HepG2 (cell line): Measurements from ENCODE around the gene SLC25A51. TPM values are rescaled to one million over a fixed set of nuclear protein-coding genes. Genes with fewer than 3 reads are reported as not detected.

Experiments used
- ARID2 ChIP-seq: sonication (generic); formaldehyde crosslinking; IDR thresholded peaks from 2 replicates; pipeline ENCODE4 v1.8.1; 2022; ENCODE audit warnings: mild to moderate bottlenecking, missing genetic modification reagents, borderline replicate concordance
- CCAR2 ChIP-seq: fragments of 200-400 bp; formaldehyde crosslinking; optimal IDR thresholded peaks from 2 replicates; pipeline ENCODE3; 2018; ENCODE audit warnings: low read depth, mild to moderate bottlenecking, low read length, moderate library complexity
- DR1 ChIP-seq: sonication (generic); formaldehyde crosslinking; IDR thresholded peaks from 2 replicates; pipeline ENCODE4 v1.8.0; 2021; ENCODE audit warnings: mild to moderate bottlenecking, missing genetic modification reagents, inconsistent platforms
- GABPB1 ChIP-seq: IDR thresholded peaks from 2 replicates; pipeline ENCODE4 v1.6.1; 2016; ENCODE audit warnings: mild to moderate bottlenecking, missing genetic modification reagents, moderate library complexity, missing compliant biosample characterization
- HHEX ChIP-seq: IDR thresholded peaks from 2 replicates; pipeline ENCODE4 v1.6.1; 2016; ENCODE audit warnings: control low read depth
- HMG20A ChIP-seq: IDR thresholded peaks from 2 replicates; pipeline ENCODE4 v1.6.1; 2016; ENCODE audit warnings: borderline replicate concordance
- KAT2B ChIP-seq: fragments of 150-350 bp; IDR thresholded peaks from 2 replicates; pipeline ENCODE4 v1.6.1; 2014; ENCODE audit warnings: low read depth, low read length, borderline replicate concordance
- MLXIP ChIP-seq: sonication (generic); formaldehyde crosslinking; IDR thresholded peaks from 2 replicates; pipeline ENCODE4 v1.9.0; 2021; ENCODE audit warnings: missing genetic modification reagents, borderline replicate concordance
- PCBP2 ChIP-seq: fragments of 200-400 bp; formaldehyde crosslinking; optimal IDR thresholded peaks from 2 replicates; pipeline ENCODE3; 2018; ENCODE audit warnings: low read length, low read depth; ENCODE audit not compliant: poor library complexity, severe bottlenecking
- SOX13 ChIP-seq, 3 experiments: fragments of 450-650 bp in 1 of 3; sonication (generic) in 1 of 3; formaldehyde crosslinking in 1 of 3; IDR thresholded peaks in 2 of 3; conservative IDR thresholded peaks in 1 of 3; 2 replicates each; pipeline versions ENCODE4 v1.5.0 to v1.6.1; 2016 to 2020; ENCODE audit warnings: antibody characterized with exemption in 1 of 3, mild to moderate bottlenecking in 1 of 3, missing compliant biosample characterization in 1 of 3, missing genetic modification reagents in 1 of 3, moderate library complexity in 1 of 3
- ZBTB25 ChIP-seq: IDR thresholded peaks from 2 replicates; pipeline ENCODE4 v1.6.1; 2018; ENCODE audit warnings: missing genetic modification reagents
- ZBTB33 ChIP-seq: sonication (generic); formaldehyde crosslinking; IDR thresholded peaks from 2 replicates; pipeline ENCODE4 v1.4.0; 2020; ENCODE audit warnings: missing genetic modification reagents
- ZFAT ChIP-seq: sonication (generic); formaldehyde crosslinking; conservative IDR thresholded peaks from 2 replicates; pipeline ENCODE4 v1.8.1; 2023; ENCODE audit warnings: missing genetic modification reagents, inconsistent platforms
- ZMAT5 ChIP-seq: sonication (generic); formaldehyde crosslinking; IDR thresholded peaks from 2 replicates; pipeline ENCODE4 v1.5.0; 2020; ENCODE audit warnings: mild to moderate bottlenecking, low read depth, missing genetic modification reagents, borderline replicate concordance
- ZNF292 ChIP-seq: sonication (generic); formaldehyde crosslinking; IDR thresholded peaks from 2 replicates; pipeline ENCODE4 v1.8.1; 2022; ENCODE audit warnings: mild to moderate bottlenecking, low read depth, missing genetic modification reagents, borderline replicate concordance
- ZNF296 ChIP-seq: sonication (generic); formaldehyde crosslinking; conservative IDR thresholded peaks from 2 replicates; pipeline ENCODE4 v1.5.0; 2020; ENCODE audit warnings: mild to moderate bottlenecking, missing genetic modification reagents
- ZNF333 ChIP-seq: sonication (generic); formaldehyde crosslinking; IDR thresholded peaks from 2 replicates; pipeline ENCODE4 v1.4.0; 2020; ENCODE audit warnings: mild to moderate bottlenecking, missing genetic modification reagents, borderline replicate concordance
- ZNF770 ChIP-seq: sonication (generic); formaldehyde crosslinking; IDR thresholded peaks from 2 replicates; pipeline ENCODE4 v1.5.0; 2020; ENCODE audit warnings: mild to moderate bottlenecking, missing genetic modification reagents
- ZNF83 ChIP-seq: sonication (generic); formaldehyde crosslinking; IDR thresholded peaks from 2 replicates; pipeline ENCODE4 v1.4.0; 2020; ENCODE audit warnings: missing genetic modification reagents, mild to moderate bottlenecking, borderline replicate concordance
- polyA plus RNA-seq, 8 experiments: library from polyadenylated mRNA; depleted of rRNA in 3 of 8; stranded (reverse) in 7 of 8; unstranded in 1 of 8; fragments of >200 nt; fragmentation: Illumina TruSeq in 4 of 8; extraction: Trizol in 4 of 8; gene quantifications; 2 replicates each; pipeline versions ENCODE4 v1.2.1 to v1.2.3, GENCODE V29; 2011 to 2016; ENCODE audit warnings: low read depth in 4 of 8, missing spikeins in 1 of 8, mixed read lengths in 1 of 8; ENCODE audit not compliant: insufficient read depth in 1 of 8
- total RNA-seq, 5 experiments: library from RNA; depleted of rRNA; stranded (reverse); fragments of >200 nt; fragmentation: Illumina TruSeq; extraction: Trizol; gene quantifications; 2 replicates each; pipeline ENCODE4 v1.2.3, GENCODE V29; 2016; ENCODE audit warnings: low read depth in 1 of 5

Gene SLC25A51
- total and polyA plus RNA-seq, 2 of the 13 experiments (the other 11 are each of a cell fraction or from before 2014, with no cell fraction given): 14.6 to 37.7 TPM

- no peak for TF ChIP-seq MLXIP (CRISPR knock-in tag)
- TF ChIP-seq PCBP2: no peak
- TF ChIP-seq ZNF333 (CRISPR knock-in tag): no peak
- TF ChIP-seq HMG20A (CRISPR knock-in tag): no peak
- no peak for TF ChIP-seq ZNF83
- no peak for TF ChIP-seq ARID2
- TF ChIP-seq ZNF292 (CRISPR knock-in tag): no peak
- TF ChIP-seq GABPB1: 0 out of 2 replicates have a peak, but pooled peaks have one; percentile 20
- no peak for TF ChIP-seq KAT2B
- TF ChIP-seq DR1: no peak
- no peak for TF ChIP-seq ZFAT (CRISPR knock-in tag)
- no peak for TF ChIP-seq ZNF770 (CRISPR knock-in tag)
- no peak for TF ChIP-seq ZNF296 (CRISPR knock-in tag)
- TF ChIP-seq ZBTB25 (CRISPR knock-in tag): peak; percentile 54; the same call in 1 of the 2 replicates
- no peak for TF ChIP-seq CCAR2
- TF ChIP-seq SOX13 (IDR thresholded peaks at IDR 0.05): no peak
- TF ChIP-seq SOX13 (CRISPR knock-in tag; conservative IDR thresholded peaks at IDR 0.05 in 1 of 2, IDR thresholded peaks at IDR 0.05 in 1 of 2): peak in 1 of 2 experiments; percentile 36; a peak in 2 of 4 replicates
- no peak for TF ChIP-seq HHEX (CRISPR knock-in tag)
- no peak for TF ChIP-seq ZMAT5 (CRISPR knock-in tag)
- peak; percentile 5; the same call in 1 of the 2 replicates for TF ChIP-seq ZBTB33 (CRISPR knock-in tag)
Observed at GRCh38 chr9:37913480-37914153, 9.7 kb upstream of the SLC25A51 start (continued).
